Ascending aorta (tissue), 2 donors: Measurements from ENCODE around the gene STAMBPL1. TPM values are rescaled to one million over a fixed set of nuclear protein-coding genes. Genes with fewer than 3 reads are reported as not detected.

Experiments used
- DNase-seq, 2 donors: peaks; one replicate each; pipeline ENCODE4 v3.0.0-alpha.2; 2019; ENCODE audit warnings: low spot score in 2 of 2
- H3K27ac ChIP-seq, 2 donors: fragments of 200-600 bp; sonication (generic); one replicate each; pipeline ENCODE4 v1.5.1; 2016 to 2017; ENCODE audit warnings: mild to moderate bottlenecking in 1 of 2
- H3K27me3 ChIP-seq: fragments of 200-600 bp; sonication (generic); one replicate; pipeline ENCODE4 v1.5.1; 2017
- H3K36me3 ChIP-seq, 2 donors: fragments of 200-600 bp; sonication (generic); one replicate each; pipeline ENCODE4 v1.5.1; 2016
- H3K4me1 ChIP-seq, 2 donors: fragments of 200-600 bp; sonication (generic); one replicate each; pipeline ENCODE4 v1.5.1; 2016 to 2017; ENCODE audit warnings: mild to moderate bottlenecking in 1 of 2
- H3K4me3 ChIP-seq, 2 donors: fragments of 200-600 bp; sonication (generic); one replicate each; pipeline ENCODE4 v1.5.1; 2016 to 2017; ENCODE audit warnings: mild to moderate bottlenecking in 1 of 2
- H3K9me3 ChIP-seq, 2 donors: fragments of 200-600 bp; sonication (generic); one replicate each; pipeline ENCODE4 v1.5.1; 2016
- CTCF ChIP-seq, 3 experiments: fragments of 200-600 bp in 2 of 3; fragments of 450-650 bp in 1 of 3; sonication (generic) in 2 of 3; IDR thresholded peaks; one replicate each; pipeline ENCODE4 v1.5.1; 2016 to 2019; ENCODE audit warnings: antibody characterized with exemption in 3 of 3, mild to moderate bottlenecking in 1 of 3, moderate library complexity in 1 of 3
- intact Hi-C: fragments of 100-400 bp; cut with DNase I; formaldehyde crosslinking; loops from one replicate; pipeline ENCODE4 v1.15.1; 2023
- total RNA-seq: library from RNA; depleted of rRNA; stranded (reverse); fragments of >200 nt; gene quantifications from one replicate; pipeline ENCODE4 v1.1.0, GENCODE V29; 2016

The STAMBPL1 gene
- total RNA-seq, 1 donor from 2014 or later, result 37.0 TPM

- no peaks in the 10 kb centered on the region for H3K9me3 ChIP-seq
- H3K4me3 ChIP-seq, result no peak overlapping the region
- H3K36me3 ChIP-seq, result no peaks in the 10 kb centered on the region
- no peaks in the 10 kb centered on the region for H3K4me1 ChIP-seq
- no peaks in the 10 kb centered on the region for H3K27me3 ChIP-seq
- intact Hi-C loops, result no loop called here
- no peak overlapping the region for H3K27ac ChIP-seq
- no peak for DNase-seq
- no peak for TF ChIP-seq CTCF (IDR thresholded peaks at IDR 0.05)
Measured at GRCh38 chr10:88888810-88889445, 8.9 kb downstream of the STAMBPL1 start.

- Histone ChIP-seq H3K27ac (no peak overlapping the region), H3K4me1 (no peaks in the 10 kb centered on the region), H3K36me3 (no peaks in the 10 kb centered on the region)
Measured at GRCh38 chr10:88889559-88890337, 9.7 kb downstream of the STAMBPL1 start.

GRCh38 chr10:88890681-88891381 is 10.8 kb downstream of the STAMBPL1 start:
- Histone ChIP-seq H3K36me3 (no peaks in the 10 kb centered on the region), H3K9me3 (no peaks in the 10 kb centered on the region), H3K4me3 (no peak overlapping the region), H3K4me1 (no peaks in the 10 kb centered on the region), H3K27me3 (no peaks in the 10 kb centered on the region), H3K27ac (no peak overlapping the region)
- no peak for DNase-seq
- no peak for TF ChIP-seq CTCF (IDR thresholded peaks at IDR 0.05)
- intact Hi-C loops, result no loop called here

More at GRCh38 chr10:88889559-88890337, 9.7 kb downstream of the STAMBPL1 start:
- no peak overlapping the region for H3K4me3 ChIP-seq
- intact Hi-C loops, result no loop called here
- no peaks in the 10 kb centered on the region for H3K27me3 ChIP-seq
- no peak for DNase-seq
- no peaks in the 10 kb centered on the region for H3K9me3 ChIP-seq
- no peak for TF ChIP-seq CTCF (IDR thresholded peaks at IDR 0.05)

- H3K4me3 ChIP-seq, result no peak overlapping the region
- no peaks in the 10 kb centered on the region for H3K36me3 ChIP-seq
- no peaks in the 10 kb centered on the region for H3K4me1 ChIP-seq
- TF ChIP-seq CTCF (IDR thresholded peaks at IDR 0.05), result no peak
- H3K27me3 ChIP-seq, result no peaks in the 10 kb centered on the region
- DNase-seq, result no peak
- H3K27ac ChIP-seq, result no peak overlapping the region
- no peaks in the 10 kb centered on the region for H3K9me3 ChIP-seq
- intact Hi-C loops, result no loop called here
Measured at GRCh38 chr10:88892222-88892967, 12.3 kb downstream of the STAMBPL1 start.

GRCh38 chr10:88893611-88894010 is 13.6 kb downstream of the STAMBPL1 start:
- no peaks in the 10 kb centered on the region for H3K4me1 ChIP-seq
- no peaks in the 10 kb centered on the region for H3K27me3 ChIP-seq
- no peak overlapping the region for H3K4me3 ChIP-seq
- H3K27ac ChIP-seq, result no peak overlapping the region
- no peaks in the 10 kb centered on the region for H3K9me3 ChIP-seq
- intact Hi-C loops, result no loop called here
- DNase-seq, result no peak
- no peaks in the 10 kb centered on the region for H3K36me3 ChIP-seq
- TF ChIP-seq CTCF (IDR thresholded peaks at IDR 0.05), result no peak
